HK-2 (cell line): ENCODE measurements around the gene KIFC3.
"Not testable (repeated sequence)": the region's sequence is repeated elsewhere in the genome, so short reads cannot be mapped to it uniquely, and the experiment has no call there.

Source experiments
- DNase-seq: peaks from one replicate; pipeline ENCODE4 v3.0.0-alpha.2; 2018; ENCODE audit not compliant: unreplicated experiment

Gene KIFC3

GRCh38 chr16:57753448-57754353 is 48.6 kb downstream of the KIFC3 start:
- DNase-seq, result no peak

GRCh38 chr16:57752581-57753447 is 49.5 kb downstream of the KIFC3 start:
- DNase-seq, result no peak

- no peak for DNase-seq
Observed at GRCh38 chr16:57752203-57752580, 50.1 kb downstream of the KIFC3 start.

GRCh38 chr16:57751539-57752202 is 50.6 kb downstream of the KIFC3 start:
- DNase-seq, result no peak

- no peak for DNase-seq
Observed at GRCh38 chr16:57750796-57751538, 51.3 kb downstream of the KIFC3 start.

- no peak for DNase-seq
Observed at GRCh38 chr16:57749856-57750452, 52.3 kb downstream of the KIFC3 start.

GRCh38 chr16:57749101-57749692 is 53.1 kb downstream of the KIFC3 start:
- DNase-seq, result no peak

- no peak for DNase-seq
Observed at GRCh38 chr16:57748596-57748995, 53.7 kb downstream of the KIFC3 start.

- no peak for DNase-seq
Observed at GRCh38 chr16:57747996-57748395, 54.3 kb downstream of the KIFC3 start.

- DNase-seq, result no peak
Observed at GRCh38 chr16:57747496-57747895, 54.8 kb downstream of the KIFC3 start.

GRCh38 chr16:57747091-57747490 is 55.2 kb downstream of the KIFC3 start:
- DNase-seq, result no peak

GRCh38 chr16:57746316-57746715 is 56.0 kb downstream of the KIFC3 start:
- DNase-seq, result not testable (repeated sequence)

GRCh38 chr16:57745768-57746167 is 56.5 kb downstream of the KIFC3 start:
- DNase-seq, result no peak

GRCh38 chr16:57744642-57744903 is 57.7 kb downstream of the KIFC3 start:
- no peak for DNase-seq

GRCh38 chr16:57743886-57744641 is 58.2 kb downstream of the KIFC3 start:
- DNase-seq, result no peak

GRCh38 chr16:57743458-57743857 is 58.8 kb downstream of the KIFC3 start:
- no peak for DNase-seq

- no peak for DNase-seq
Observed at GRCh38 chr16:57742543-57742942, 59.7 kb downstream of the KIFC3 start.

GRCh38 chr16:57741660-57742191 is 60.6 kb downstream of the KIFC3 start:
- no peak for DNase-seq

- DNase-seq, result no peak
Observed at GRCh38 chr16:57740423-57741071, 61.7 kb downstream of the KIFC3 start.
